Germinal center (tissue), 1 donor: ENCODE measurements around the gene UQCRFS1.
"Not testable (repeated sequence)": the region's sequence is repeated elsewhere in the genome, so short reads cannot be mapped to it uniquely, and the experiment has no call there.

Experiments used
- DNase-seq: peaks from one replicate; pipeline ENCODE4 v3.0.0; 2012; ENCODE audit warnings: mixed read lengths, low spot score

The UQCRFS1 gene

DNA sequence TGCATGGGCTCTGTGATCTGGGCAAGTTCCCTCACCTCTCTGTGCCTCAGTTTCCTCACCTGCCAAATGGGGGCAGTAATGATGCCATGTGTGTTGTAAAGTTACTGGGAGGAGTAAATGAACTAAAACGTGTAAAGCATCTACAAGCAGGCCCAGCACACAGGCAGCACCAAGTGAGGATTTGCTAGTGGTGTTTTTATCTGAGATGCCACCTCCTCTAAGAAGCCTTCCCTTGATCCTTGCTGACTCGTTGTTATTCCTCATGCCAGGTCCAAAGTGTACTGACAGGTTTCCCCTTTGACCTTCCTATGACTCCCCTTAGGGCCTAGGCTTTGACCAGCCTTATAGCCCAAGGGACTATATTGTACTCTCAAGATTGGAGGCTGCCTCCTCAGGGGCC is 1.5 kb upstream of the UQCRFS1 start:
- no peak for DNase-seq

DNA sequence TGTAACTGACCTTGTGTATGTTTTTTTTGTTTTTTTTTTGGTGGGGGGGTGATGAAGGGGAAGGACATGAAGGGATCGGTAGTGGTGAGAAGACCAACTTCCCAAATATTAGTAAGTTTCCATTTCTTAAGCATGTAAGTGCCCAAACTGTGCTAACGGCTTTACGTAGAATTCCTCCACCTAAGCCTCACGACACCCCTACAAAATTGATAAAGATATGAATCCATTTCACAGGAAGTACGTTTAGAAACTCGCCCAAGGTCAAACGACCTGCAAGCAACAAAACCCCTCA is 649 bp downstream of the UQCRFS1 start:
- peak; percentile 10 for DNase-seq

DNA sequence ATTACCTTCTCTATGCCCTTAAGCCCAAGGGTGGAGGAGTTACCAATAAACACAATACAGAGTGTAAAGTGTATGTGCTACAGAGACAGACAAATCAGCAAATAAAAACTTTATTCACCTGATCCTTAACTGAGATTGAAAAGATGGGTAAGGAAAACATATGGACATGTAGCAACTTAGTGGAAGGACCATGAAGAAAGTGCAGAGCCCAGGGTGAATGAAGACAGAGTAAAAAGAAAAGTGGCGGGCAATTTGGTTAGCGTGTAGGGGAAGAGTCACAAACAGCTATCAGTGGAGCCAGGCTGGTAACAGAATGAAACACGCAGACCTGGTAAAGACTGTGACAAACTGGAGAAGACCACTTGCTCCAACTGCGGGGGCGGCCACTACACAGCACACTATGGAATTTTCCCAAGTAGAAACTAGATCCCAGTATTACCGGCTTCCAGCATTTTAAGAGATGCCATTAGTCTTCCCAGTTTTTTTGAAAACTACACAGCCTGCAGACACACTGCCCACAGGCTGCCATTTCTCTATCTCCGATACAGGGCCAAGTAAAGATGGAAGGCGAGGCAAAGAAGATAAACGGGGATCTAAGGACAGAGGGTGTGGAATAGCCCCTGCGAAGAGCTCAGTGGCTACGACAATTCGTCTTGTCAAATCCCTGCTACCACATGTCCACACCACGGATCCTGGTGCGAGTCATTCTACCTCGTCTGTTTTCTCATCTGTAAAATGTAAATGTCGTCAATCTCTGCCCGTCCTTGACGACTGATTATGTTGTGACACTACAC is 1.2 kb downstream of the UQCRFS1 start:
- DNase-seq, result no peak

DNA sequence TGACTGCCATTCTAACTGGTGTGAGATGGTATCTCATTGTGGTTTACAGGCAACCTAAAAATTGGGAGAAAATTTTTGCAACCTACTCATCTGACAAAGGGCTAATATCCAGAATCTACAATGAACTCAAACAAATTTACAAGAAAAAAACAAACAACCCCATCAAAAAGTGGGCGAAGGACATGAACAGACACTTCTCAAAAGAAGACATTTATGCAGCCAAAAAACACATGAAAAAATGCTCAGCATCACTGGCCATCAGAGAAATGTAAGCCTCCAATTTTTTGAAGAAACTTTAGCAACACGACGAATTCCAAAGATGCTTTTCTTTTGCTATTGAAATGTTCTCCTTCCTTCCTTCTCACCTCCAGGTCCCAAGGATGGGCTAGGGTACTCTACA is 1.9 kb downstream of the UQCRFS1 start:
- not testable (repeated sequence) for DNase-seq

DNA sequence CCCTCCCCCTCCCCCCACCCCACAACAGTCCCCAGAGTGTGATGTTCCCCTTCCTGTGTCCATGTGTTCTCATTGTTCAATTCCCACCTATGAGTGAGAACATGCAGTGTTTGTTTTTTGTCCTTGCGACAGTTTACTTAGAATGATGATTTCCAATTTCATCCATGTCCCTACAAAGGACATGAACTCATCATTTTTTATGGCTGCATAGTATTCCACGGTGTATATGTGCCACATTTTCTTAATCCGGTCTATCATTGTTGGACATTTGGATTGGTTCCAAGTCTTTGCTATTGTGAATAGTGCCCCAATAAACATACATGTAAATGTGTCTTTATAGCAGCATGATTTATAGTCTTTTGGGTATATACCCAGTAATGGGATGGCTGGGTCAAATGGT is 2.4 kb downstream of the UQCRFS1 start:
- DNase-seq, result not testable (repeated sequence)

DNA sequence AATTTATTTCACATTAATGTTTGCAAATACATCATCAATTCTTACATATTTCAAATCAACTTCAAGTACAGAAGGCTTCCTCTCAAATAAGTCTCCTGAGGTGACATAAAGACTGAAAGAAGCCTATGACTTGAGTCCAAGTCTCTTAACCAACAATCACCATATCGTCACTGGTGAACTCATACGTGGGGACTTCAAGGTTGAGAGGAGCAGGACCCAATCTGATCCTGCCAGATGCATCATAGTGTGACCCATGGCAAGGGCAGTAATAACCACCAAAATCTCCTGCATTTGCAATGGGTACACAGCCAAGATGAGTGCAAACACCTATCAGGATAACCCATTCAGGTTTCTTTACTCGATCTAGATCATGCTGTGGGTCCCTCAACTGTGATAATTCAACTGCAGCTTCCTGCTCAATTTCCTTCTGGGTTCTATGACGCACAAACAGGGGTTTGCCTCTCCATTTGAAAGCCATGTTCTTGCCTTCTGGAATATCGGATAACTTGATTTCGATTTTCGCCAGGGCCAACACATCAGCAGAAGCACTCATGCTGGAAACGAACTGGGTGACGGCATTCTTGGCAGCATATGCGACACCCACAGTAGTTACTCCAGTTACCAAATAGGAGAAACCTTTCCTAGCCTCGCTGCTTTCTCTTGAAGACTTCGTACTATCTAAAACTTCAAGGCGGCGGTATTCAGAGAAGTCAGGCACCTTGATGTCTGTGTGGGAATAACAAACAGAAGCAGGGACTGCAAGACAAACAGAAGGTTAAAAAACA is 5.4 kb downstream of the UQCRFS1 start:
- DNase-seq, result not testable (repeated sequence)

DNA sequence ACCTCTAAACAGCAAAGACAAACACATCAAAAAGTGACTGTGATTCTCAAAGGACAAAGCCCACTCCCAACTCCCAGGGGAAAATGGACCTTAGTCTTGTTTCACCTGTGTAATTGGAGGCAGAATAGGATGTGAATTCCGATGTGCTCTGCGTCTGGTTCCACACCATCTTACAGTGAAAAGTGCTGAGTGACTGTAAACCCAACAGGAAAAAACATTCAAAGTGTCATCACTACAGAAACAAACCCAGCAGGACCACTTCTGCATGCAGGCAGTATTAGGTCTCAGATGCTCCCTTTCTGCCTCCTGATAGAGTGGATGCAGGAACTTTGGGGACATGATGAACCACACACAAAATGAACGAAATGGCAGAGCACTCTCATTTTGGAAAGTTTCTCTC is 6.5 kb downstream of the UQCRFS1 start:
- DNase-seq, result no peak

DNA sequence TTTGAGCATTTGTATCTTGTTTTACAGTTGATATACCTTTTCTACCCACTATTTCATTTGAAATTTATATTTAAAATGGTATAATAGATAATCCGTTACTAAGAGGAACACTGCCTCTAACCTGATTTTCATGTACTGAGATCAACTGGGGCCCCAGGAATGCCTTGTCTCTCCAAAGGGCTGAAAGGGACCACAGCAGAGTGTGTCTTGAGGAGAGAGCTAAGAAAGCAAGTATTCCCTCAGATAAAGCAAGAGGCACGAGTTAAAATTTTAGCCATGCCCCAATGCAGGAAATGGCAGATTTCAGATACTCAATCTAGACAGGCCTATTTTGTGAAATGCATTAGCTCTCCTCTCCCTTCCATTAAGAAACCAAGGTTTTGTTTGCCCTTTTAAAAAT is 10.7 kb downstream of the UQCRFS1 start:
- DNase-seq, result no peak

DNA sequence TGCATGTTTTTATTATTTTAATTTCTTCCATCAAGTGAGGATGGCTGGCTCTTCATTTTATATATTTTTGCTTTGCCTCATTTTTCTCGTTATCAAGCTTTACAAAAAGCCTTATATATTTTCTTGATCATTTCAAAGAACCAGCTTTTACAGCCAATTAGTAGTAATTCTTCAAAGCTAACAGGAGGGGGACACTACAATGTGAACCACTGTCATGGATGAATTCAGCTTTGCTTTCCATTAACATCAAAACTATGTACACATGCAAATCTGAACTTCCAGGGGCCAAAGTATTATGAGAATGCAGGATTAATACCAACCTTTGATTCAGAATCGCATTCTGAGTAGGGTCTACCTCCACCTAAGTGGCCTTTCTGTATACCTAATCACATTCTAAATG is 11.1 kb downstream of the UQCRFS1 start:
- no peak for DNase-seq

DNA sequence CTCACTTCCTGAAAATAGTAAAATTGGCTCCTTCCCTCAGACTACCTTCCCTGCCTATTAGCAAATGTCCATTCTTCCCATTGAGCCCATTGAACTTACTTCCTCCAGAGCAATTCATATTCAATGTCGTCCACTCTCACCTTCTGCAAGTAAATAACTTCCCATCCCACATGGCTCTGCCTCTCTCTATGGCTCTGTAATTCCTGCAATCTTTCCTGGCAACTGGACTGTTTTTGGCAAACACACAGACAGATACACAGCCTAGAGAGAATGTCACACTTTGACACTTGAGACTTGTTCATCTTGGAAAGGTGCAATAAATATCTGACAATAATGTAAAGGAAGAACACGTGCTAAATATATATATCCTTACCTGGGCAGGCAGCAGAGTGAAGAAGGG is 18.3 kb downstream of the UQCRFS1 start:
- no peak for DNase-seq

DNA sequence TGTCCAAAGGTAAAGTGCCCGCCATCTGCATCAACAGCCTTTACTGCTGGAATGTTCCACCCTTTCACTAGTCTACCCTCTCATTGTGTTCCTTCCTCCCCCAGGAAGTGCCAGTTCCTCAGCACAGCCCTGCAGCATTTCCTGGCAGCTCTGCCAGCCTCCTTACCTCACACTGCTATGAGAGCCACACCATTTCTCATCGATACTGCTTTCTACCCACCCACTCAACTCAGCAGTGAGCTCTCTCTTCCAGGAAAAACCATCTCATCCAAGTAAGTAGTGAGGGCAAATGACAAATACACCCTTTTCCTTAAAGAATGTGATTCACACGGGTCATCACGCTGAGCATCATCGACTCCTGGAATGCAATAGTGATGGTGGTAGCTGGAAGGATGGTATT is 19.8 kb downstream of the UQCRFS1 start:
- DNase-seq, result no peak

DNA sequence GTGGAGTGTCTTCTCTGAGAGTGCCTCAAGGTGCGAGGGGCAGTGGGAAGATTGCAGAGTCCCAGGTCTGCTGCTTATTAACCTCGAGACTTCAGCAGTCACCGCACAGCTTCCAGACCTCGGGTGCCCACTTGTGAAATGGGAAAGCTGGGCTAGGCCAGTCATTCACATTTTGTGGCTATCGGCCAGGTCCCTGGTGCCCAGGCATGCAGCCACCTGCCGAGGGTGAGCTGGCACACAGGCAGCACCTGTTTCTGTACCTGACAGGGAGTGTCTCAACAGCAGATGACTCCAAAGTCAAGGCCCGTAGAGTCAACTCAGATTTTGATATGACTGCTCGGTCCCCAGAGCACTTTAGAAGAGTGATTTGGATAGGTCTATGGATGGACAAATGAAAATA is 21.9 kb downstream of the UQCRFS1 start:
- no peak for DNase-seq

DNA sequence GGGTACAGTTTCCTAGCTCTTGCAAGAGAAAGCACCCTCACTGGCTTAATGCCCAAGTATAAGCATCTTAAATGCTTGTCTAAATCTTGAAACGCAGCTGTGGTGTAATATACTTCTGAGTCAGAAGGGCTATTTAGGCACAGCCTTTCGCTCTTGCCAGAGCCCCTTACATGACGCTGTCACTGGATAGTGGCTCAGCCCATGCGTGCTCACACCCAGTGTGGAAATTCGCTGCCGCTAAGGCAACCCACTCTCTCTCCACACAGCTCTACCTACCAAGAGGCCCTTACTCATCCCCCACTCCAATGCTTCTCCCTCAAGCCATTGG is 24.0 kb downstream of the UQCRFS1 start:
- no peak for DNase-seq

DNA sequence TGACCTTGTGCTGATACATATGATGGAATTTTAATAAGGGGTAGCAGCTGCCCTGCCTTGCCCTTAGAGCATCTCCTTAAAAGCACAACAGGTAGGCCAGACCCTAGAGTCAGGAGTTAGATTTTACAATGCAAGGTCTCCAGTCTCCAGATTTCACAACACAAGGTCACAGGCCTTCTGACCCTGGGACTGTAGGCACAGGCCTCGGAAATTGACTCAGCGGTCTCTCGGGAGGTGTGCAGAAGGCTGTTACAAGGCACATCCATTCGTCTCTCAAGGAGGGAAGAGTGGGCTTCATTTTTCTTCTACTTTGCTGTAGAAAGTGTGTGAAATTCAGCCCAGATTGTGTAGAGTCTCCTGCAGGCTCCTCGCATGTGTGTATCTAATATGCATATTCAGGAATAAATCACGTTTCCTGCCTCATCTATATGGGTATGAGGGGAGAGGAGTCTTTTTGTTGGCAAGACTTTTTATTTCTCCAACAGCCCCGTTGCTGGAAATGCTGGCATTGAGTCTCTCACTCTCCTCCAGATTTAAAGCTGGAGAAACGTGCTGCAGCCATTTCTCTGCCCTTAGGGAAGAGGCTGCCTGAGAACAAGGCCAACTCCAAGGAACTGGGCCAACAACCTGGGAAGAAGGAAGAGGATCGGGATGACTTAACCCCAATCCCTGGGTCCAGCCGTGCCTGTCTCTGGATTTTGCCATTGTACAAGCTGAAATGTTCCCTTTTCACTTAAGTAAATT is 24.5 kb downstream of the UQCRFS1 start:
- no peak for DNase-seq

DNA sequence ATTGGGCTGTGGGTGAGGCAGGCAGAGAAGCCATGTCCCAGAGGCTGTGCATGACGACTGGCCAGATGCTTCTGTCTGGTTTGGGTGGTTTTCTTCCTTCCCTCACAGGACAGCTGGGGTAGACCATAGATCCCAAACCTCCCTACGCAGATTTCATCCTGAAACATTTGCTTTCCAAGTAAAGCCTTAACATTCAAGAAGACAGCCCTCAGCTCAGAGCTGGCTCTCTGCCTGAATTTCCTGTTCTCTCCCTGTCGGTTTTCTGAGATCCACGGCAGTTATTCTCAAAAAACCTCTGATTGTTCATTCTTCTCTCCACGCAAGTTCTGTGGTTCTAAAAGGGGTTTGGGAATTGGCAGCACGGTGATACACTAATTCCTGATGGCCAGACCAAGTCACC is 25.3 kb downstream of the UQCRFS1 start:
- no peak for DNase-seq

DNA sequence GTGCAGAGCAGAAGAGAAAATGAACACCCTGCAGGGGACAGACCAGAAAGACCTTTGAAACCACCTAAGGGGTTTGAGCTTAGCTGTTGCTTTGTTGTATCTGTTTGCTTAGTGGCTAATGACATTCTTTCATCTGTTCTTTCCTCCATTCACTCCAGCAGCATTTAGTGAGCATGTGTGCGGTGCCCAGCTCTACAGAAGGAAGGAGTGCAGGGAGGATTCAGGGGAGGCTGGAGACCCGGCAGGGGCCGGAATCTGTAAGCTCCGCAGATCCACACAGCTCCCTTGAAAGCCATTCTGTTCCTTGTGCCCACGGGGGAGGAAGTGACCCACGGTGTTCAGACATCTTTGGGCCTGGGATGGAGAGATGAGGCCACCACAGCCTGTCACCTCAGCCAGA is 27.5 kb downstream of the UQCRFS1 start:
- no peak for DNase-seq

DNA sequence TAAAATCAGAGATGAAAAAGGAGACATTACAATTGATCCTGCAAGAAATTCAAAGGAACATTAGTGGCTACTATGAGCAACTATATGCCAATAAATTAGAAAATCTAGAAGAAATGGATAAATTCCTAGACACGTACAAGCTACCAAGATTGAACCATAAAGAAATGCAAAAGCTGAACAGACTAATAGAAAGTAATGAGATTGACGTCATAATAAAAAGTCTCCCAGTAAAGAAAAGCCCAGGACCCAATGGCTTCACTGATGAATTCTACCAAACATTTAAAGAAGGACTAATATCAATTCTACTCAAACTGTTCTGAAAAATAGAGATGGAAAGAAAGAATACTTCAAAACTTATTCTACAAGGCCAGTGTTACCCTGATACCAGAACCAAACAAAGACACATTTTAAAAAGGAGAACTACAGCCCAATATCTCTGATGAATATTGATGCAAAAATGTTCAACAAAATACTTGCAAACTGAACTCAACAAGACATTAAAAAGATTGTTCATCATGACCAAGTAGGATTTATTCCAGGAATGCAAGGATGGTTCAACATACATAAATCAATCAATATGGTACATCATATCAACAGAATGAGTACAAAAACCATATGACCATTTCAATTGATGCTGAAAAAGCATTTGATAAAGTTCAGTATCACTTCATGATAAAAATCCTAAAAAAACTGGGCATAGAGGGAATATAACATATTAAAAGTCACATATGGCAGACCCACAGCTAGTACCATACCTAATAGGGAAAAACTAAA is 35.8 kb downstream of the UQCRFS1 start:
- no peak for DNase-seq

DNA sequence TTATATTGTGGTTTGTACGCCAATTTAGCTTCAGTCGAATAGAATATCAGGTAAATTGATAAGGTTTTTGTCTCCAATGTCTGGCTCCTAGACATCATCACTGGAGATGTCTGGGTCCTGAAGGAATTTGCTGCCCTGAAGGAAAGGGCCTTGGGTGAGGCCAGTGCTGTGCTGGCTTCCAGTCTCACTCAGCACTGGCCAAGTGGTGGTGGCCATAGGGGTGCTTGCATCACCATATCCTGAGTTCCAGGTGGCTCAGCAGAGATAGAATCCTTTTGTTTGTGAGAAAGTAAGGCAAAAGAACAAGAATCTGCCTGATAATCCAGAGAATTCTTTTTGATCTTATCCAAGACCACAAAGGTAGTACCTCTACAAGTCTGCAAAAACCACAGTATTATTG is 39.1 kb downstream of the UQCRFS1 start:
- no peak for DNase-seq

DNA sequence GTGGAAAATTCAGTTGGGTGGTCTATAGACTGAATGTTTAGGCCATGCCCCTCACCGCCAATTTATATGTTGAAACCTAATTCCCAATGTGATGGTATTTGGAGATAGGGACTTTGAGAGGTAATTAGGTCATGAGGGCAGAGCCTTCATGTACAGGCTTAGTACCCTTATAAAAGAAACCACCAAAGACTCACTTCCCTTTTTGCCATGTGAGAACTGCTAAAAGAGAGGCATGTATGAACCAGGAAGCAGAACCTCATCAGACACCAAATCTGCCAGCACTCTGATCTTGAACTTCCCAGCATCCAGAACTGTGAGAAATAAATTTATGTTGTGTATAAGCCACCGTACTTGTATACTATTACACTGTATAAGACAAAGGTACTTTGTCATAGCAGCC is 40.6 kb downstream of the UQCRFS1 start:
- DNase-seq, result no peak

DNA sequence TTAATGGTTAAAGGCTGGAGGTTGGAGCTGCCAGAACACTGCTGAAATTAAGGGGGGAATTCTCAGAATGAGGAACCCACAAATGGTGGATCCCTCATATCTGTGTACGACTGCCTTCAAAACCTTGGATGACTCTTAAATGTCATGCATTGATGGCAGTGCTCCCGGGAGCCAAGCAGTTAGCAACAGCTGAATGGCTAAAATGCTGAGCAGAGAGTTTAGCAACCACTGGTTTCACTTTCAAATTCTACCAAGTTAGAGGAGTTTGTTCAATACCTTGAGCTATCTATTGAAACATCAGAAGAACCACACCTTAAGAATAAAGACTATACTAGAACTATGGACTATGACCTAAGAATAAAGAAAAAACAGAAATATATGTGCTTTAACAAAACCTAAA is 41.4 kb downstream of the UQCRFS1 start:
- no peak for DNase-seq

DNA sequence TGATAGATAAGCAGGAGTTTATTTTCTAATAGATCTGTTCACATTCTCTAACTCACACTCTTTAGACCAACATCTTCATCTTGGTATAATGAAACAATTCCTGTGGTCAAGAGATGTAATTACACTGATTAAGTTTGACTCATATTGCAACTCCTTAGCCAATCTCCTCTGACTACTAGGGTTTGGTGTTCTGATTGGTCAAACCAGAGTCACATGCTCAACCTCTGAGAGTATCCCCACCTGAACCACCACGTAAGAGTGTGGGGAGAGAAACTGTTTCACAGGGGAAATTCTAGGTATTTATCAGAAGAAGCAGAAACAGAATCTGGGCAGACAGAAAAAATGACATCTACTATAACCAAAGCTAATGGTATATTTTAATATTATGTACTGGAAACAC is 42.4 kb downstream of the UQCRFS1 start:
- no peak for DNase-seq

DNA sequence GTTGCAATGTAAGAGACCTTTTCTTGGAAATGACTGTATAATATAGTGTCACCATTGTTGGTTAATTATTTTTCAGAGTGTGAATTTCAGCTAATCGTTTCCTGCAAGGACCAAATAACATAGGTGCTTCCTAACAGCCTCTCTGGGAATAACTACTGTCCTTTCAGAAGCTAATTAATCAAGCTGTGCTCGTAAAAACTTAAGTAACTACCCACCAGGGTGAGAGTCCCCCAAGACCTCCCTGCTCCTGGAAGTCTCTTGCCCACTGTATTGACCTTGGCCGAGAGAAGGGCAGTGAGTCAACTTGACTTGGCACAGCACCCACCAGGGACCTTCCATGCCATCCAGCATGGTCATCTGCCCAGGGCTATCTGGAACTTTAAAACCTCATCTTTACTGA is 50.3 kb downstream of the UQCRFS1 start:
- DNase-seq, result no peak

DNA sequence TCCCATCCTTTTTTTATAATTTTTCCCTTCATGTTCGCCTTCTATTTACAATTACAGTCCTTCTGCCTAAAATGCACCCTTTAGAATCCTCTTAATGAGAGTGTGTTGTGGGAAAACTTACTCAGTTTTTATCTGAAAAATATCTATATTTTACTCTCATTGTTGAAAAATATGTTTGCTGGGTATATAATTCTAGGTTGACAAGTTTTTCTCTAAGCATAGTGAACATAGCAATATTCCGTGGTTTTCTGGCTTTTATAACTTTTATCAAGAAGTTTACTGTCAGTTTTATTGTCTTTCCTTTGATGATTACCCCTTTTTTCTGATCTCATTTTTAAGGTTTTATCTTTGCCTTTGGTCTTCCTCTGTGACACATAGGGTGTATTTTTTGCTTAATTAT is 57.3 kb downstream of the UQCRFS1 start:
- DNase-seq, result no peak
